ENCODE results near the gene AQP6.

AQP6 gene

GRCh38 chr12:49965836-49966235 lies 6.9 kb upstream of the AQP6 start:
- DNase-seq (ENCODE audit: low read depth in 2 of 2), result no peak

DNA sequence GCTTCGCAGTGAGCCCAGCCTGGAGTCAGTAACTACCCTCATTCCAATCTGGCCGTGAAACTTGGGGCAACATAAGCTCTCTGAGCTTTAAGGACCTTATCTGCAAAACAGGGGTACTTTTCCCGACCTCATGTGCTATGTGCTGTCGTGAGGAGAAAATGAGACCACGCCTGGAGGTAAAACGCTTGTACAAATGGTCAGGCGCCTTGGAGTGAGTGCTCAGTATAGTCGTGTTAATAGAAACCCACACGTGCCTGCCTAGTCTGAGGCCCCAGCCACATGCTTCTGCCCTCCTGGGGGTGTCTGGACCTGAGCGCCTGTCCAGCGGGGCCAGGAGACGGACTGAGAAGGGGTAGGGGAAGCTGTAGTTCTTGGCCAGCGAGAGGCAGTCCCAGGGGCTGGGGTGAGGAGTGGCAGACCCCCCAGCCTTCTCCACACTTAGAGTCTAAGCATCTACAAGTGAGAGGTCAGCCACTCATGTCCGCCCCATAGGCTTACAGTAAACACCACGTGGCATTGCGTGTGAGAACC lies 6.2 kb upstream of the AQP6 start:
- H3K4me3 ChIP-seq (replicated peaks in 1 of 2; ENCODE audit: low read depth in 2 of 2, low read length in 2 of 2), result no peak overlapping the region
- TF ChIP-seq CTCF (IDR thresholded peaks at IDR 0.05; ENCODE audit: low read depth, low read length), result no peak
- no peak for DNase-seq (ENCODE audit: low read depth in 2 of 2)

More at GRCh38 chr12:49965836-49966235, 6.9 kb upstream of the AQP6 start:
- H3K4me3 ChIP-seq (replicated peaks in 1 of 2; ENCODE audit: low read depth in 2 of 2, low read length in 2 of 2), result no peak overlapping the region
- TF ChIP-seq CTCF (IDR thresholded peaks at IDR 0.05; ENCODE audit: low read depth, low read length), result no peak

DNA sequence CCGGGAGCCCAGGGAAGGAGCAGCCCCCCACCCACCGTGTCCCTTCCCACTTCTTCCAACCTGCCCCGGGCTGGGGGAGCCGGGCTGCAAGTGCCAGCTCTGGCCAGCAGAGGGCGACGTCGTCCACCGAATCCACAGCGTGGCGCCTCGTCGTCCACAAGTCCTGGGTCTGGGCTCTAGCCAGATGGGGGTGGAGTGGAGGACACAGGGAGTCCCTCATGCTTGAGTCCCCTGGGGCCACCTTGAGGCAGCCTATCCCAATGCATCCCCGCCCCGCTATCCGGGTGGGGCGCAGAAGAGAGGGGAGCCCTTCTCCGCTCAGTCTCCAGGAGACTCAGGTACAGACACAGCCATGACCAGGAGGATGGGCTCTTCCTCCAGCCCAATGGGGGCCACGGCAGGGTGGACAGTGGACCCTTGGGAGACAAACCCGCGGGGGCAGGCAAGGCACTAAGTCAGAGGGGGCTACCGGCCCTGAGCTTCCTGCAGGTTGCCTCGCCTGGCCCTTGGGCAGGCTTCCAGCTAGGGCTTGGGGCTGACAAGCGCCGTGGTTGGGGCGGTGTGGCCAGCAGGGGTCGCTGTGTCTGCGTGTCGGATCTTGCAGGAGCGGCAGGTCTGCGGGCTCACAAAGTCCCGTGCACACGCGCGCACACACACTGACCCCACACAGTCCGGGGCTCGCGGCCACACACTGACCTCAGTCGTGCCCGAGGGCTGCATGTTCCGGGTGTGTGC lies 5.5 kb upstream of the AQP6 start:
- DNase-seq (ENCODE audit: low read depth in 2 of 2), result peak; percentile 89 to 92
- H3K4me3 ChIP-seq (replicated peaks in 1 of 2; ENCODE audit: low read depth in 2 of 2, low read length in 2 of 2), result peak overlapping the region; percentile 30 to 38
- TF ChIP-seq CTCF (IDR thresholded peaks at IDR 0.05; ENCODE audit: low read depth, low read length), result peak; percentile 92

- DNase-seq (ENCODE audit: low read depth in 2 of 2), result no peak
- H3K4me3 ChIP-seq (replicated peaks in 1 of 2; ENCODE audit: low read depth in 2 of 2, low read length in 2 of 2), result peak overlapping the region; percentile 30 to 38
- TF ChIP-seq CTCF (IDR thresholded peaks at IDR 0.05; ENCODE audit: low read depth, low read length), result no peak
Measured at GRCh38 chr12:49967777-49968250, 4.9 kb upstream of the AQP6 start.

DNA sequence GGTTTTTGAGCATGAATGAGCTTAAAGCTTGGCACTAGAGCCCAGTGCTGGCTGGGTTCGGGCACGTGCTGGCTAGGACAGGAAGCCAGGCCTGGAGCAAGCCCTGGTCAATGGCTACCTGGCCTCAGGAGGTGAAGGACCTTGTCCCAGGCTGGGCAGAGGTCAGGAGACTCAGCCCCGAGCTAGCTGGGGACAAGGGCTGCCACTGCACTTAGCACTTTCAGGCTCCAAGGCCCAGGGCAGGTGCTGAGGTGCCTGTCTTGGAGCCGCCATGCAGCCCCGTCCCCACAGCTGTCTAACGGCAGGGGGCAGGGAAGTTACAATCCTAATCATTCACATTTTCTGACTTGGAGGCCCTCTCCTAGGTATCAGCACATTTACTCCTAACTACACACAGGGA lies 4.3 kb upstream of the AQP6 start:
- TF ChIP-seq CTCF (IDR thresholded peaks at IDR 0.05; ENCODE audit: low read depth, low read length), result no peak

GRCh38 chr12:49969027-49969426 lies 3.7 kb upstream of the AQP6 start:
- no peak overlapping the region for H3K4me3 ChIP-seq (replicated peaks in 1 of 2; ENCODE audit: low read depth in 2 of 2, low read length in 2 of 2)
- no peak for TF ChIP-seq CTCF (IDR thresholded peaks at IDR 0.05; ENCODE audit: low read depth, low read length)
- DNase-seq (ENCODE audit: low read depth in 2 of 2), result no peak

More for the DNA sequence above, 4.3 kb upstream of the AQP6 start:
- no peak overlapping the region for H3K4me3 ChIP-seq (replicated peaks in 1 of 2; ENCODE audit: low read depth in 2 of 2, low read length in 2 of 2)
- DNase-seq (ENCODE audit: low read depth in 2 of 2), result no peak

All from cardiac fibroblast (primary cell).